IPS DF 4.7 (cell line): ENCODE measurements around the gene RUNX3.

ENCODE experiments used
- DNase-seq: peaks from one replicate; pipeline ENCODE4 v3.0.0-alpha.2; 2013; ENCODE audit warnings: low spot score; ENCODE audit errors: extremely low read depth

Gene RUNX3

GRCh38 chr1:24865587-24865986 is 64.5 kb downstream of the RUNX3 start:
- no peak for DNase-seq

DNA sequence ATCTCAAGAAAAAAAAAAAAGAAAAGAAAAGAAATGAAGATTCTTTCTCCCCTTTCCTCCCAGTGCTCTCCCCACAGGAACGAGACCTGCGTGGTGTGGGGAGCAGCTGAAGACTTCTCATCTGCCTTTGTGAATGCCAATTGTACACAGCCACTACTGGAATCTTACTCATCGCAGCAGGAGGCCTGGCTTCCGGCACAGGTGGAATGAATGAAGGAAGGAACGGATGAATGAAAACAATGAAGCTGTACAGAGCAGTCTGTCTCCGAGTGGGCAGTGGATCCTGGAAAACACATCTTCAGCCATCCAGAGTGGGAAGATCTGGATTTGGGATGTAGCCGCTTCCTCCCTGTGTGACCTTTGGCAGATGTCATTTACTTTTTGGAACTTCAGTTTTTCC is 64.9 kb downstream of the RUNX3 start:
- no peak for DNase-seq

DNA sequence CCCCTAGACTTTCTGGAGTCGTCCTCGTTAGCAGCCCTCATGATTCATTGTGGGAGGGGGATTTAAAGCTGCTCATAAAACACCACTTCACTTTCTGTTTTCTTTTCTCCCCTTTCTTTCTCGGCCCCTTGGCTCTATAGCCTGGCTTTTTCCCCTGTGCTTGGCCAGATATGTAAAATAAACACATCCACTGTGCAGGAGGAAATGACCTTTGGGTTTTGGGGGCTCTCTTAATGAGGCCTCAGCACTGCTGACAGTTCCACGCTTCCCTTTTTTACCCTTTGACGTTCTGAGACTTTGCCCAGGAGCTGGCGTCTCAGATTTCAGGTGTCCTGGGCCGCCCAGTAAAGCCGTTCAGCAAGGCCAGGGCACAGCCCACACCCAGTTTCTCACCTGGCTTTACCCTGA is 65.7 kb downstream of the RUNX3 start:
- DNase-seq: no peak

- no peak for DNase-seq
Measured at GRCh38 chr1:24862775-24863483, 67.1 kb downstream of the RUNX3 start.

GRCh38 chr1:24861821-24862727 is 68.0 kb downstream of the RUNX3 start:
- no peak for DNase-seq

DNA sequence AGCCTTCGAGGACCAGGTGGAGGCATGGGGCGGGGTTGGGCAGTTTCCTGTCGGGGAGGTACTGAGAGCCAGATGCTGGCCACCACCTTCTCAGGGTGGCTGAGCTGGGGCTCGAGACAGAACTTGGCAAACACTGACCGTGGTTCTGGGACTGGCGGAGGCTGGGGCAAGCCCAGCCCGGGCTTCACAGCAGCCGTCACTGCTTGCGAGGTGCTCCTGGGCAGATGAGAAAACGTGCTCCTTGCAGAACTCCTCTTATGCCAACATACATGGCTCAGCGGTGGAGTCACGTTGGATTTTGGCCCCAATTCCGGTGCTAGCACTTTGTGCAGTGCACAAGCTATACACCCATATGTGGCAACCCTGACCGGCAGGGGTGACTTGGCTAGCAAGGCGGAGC is 69.2 kb downstream of the RUNX3 start:
- DNase-seq: no peak

DNA sequence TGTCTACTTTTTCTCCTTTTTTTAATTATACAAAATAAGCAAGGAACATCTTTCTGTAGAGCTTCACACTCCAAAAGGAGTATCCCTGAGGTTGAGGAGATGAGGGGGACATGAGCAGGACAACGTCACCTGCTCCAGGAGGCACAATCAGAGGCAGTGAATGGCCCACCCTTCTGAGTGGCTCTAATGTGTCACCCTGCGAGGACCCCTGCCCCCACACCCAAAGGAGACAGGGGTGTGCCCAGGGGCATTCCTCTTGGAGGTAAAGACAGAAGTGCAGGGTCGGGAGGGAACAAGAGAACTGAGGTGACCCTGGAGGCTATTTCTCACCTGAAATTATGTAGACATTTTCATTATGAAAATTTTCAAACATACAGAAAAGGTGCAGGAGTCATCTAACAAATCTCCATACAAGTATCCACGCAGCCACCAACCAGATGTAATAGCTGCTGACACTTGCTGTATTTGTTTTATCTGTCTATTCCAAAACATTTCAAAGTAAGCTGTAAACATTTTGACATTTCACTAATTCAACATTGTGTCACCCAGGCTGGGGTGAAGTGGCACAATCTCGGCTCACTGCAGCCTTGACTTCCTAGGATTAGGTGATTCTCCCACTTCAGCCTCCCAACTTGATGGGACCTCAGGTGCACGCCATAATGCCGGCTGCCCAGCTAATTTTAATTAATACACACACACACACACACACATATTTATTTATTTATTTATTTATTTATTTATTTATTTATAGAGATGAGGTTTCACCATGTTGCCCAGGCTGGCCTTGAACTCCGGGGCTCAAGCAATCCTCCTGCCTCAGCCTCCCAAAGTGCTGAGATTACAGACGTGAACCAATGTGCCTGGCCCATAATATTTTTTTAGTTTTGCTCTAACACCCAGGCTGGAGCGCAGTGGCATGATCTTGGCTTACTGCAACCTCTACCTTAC is 70.7 kb downstream of the RUNX3 start:
- no peak for DNase-seq

DNA sequence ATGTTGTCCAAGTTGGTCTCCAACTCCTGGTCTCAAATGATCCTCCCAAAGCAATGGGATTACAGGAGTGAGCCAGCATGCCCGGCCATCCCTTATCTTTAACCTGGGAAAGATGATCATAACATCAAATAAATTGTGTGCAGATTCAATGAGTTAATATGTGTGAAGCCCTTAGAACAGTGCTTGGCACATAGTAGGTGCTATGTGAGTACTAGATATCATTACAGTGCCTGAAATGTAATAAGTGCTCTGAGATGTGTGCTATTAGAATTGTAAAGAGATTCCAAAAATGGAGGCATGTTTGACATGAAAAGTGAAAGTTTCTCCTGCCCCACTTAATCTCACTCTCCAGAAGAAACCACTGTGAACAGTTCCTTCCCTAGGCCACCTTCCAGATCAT is 71.8 kb downstream of the RUNX3 start:
- no peak for DNase-seq

- no peak for DNase-seq
Measured at GRCh38 chr1:24857507-24858133, 72.5 kb downstream of the RUNX3 start.

DNA sequence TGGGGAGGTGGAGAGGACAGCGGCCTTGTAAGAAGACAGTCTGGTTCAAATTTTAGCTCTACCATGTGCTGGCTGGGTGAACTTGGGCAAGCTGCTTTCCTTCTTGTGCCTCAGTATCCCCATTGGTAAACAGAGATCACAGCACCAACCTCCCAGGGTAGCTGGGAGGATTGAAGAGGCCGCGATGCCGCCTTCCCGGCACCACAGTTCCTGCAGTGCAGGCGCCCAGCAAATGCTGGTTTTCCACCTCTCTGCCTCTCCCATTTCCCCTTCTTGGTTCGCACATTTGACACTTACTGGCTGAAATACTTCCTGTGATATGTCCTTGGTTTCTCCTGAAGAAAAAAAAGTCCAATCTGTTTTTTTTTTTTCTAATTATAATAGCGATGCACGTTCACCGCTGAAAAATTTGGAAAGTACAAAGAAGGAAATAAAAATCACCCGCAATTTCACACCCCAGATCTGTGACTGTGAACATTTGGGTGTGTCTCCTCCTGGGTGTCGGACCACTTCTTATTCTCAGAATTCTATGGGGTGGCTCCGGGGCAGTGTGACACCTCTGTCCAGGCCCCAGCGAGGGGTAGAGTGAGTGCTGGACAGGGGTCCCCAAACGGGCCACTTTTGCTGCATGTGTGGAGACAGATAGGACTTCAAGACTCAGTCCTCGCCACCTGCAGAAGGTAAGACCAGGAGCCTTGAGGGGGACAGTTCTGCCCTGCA is 73.1 kb downstream of the RUNX3 start:
- DNase-seq: no peak

- DNase-seq: no peak
Measured at GRCh38 chr1:24855474-24855873, 74.6 kb downstream of the RUNX3 start.

- DNase-seq: no peak
Measured at GRCh38 chr1:24853649-24854048, 76.4 kb downstream of the RUNX3 start.

- no peak for DNase-seq
Measured at GRCh38 chr1:24850328-24850920, 79.7 kb downstream of the RUNX3 start.

DNA sequence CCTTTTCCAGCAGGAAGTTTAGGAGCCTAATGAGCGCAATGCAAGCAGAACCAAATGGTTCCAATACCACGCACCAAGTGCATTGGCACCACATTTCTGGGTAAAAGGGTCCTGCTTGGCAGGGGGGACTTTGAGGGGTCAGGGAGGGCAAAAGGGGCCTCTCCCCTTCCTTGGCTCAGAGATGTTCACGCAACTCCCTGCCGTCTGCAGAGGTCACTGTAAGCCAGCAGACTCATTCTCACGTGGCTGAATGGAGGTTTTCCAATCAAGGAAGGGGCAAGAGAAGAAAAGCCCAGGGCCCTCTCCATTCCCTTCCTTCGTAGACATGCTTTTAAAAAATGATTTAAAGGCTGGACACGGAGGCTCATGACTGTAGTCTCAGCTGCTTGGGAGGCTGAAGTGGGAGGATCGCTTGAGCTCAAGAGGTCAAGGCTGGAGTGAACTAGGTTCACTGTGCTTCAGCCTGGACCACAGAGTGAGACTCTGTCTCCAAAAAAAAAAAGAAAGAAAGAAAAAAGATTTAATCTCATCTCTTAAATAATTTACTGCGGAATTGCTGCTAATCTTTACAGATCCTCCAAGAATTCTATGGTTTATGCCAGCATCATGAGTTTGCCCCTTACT is 80.3 kb downstream of the RUNX3 start:
- no peak for DNase-seq
